ENCODE results near the gene KATNB1.
"Not testable (repeated sequence)": the region's sequence is repeated elsewhere in the genome, so short reads cannot be mapped to it uniquely, and the experiment has no call there.

KATNB1 gene

DNA sequence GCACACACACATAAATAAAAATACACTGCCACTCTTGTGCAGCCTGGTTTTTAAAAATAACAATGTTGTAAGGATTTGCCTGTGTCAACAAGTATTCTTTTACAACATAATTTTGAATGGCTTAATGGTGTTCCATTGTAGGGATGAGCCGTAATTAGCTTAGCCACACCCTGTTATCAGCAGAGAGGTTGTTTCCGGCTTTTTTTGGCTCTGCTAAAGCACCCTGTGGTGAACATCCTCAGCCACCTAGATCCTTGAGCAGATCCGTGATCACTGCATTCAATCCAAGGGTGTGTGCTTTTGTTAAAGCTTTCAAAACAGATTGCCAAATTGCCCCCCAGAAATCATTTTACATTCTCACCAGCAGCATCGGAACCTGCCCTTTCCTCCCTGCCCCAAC lies 7.0 kb downstream of the KATNB1 start:
- no peak overlapping the region for H3K4me3 ChIP-seq (ENCODE audit: low read depth, low read length)

DNA sequence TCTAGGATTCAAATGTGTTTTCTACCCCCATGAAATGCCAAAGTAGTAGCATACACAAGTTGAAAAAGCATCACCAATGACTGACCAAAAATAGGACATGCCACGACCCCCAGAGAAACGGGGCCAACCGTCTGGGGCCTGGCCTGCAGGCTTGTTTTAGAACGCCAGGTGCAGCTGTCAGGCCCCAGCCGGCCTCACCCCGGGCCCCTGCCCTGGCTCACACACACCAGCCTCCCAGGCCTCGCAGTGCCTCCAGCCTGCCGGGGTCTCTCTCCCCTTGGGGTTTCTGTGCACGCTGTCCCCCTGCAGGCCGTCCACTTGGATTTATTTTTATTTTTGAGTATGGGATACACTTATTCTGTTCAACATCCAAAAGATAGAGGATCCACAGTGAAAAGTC lies 7.9 kb downstream of the KATNB1 start:
- H3K4me3 ChIP-seq (ENCODE audit: low read depth, low read length) = no peak overlapping the region

DNA sequence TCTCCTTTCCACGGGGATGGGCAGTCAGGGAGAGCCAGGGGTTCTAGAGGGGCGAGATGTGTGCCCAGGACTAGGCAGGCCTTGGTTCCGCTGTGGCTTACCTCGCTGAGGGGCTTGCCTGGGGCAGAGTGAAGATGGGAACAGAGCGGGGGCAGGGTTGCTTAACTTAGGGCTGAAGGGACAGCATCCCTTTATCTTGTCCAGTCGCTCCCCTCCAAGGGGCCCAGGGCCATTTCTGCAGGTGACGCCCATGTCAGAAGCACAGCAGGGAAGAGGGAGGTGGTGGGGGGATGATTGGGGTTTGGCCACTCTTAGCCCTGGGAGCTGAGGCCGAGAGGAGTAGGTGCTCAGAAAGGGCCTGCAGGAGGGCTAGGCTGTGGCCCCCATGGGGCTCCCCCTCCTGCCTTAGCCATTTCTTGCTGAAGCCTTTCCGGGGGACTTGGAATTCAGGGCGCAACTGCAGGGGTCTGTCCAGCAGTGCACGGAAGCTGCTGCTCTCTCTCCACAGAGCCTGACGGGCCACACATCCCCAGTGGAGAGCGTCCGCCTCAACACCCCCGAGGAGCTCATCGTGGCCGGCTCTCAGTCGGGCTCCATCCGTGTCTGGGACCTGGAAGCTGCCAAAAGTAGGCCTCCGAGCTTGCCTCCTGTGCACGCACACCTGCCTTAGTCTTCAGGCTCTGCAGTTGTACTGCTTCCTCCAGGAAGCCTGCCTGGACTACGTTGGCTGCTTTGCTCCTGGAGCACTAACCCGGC lies 8.5 kb downstream of the KATNB1 start:
- H3K4me3 ChIP-seq (ENCODE audit: low read depth, low read length) = no peak overlapping the region

DNA sequence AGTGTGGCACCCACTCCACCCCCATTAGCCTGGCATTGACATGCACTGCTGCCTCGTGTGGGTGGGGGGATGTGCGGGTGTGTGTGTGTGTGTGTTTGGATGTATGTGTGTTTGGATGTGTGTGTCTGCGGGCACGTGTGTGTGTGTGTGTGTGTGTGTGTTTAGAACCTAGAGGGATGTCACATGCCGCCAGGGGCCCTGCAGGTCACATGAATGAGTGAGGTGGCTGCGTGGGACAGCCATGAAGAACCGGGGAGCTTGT lies 9.0 kb downstream of the KATNB1 start:
- no peak overlapping the region for H3K4me3 ChIP-seq (ENCODE audit: low read depth, low read length)

DNA sequence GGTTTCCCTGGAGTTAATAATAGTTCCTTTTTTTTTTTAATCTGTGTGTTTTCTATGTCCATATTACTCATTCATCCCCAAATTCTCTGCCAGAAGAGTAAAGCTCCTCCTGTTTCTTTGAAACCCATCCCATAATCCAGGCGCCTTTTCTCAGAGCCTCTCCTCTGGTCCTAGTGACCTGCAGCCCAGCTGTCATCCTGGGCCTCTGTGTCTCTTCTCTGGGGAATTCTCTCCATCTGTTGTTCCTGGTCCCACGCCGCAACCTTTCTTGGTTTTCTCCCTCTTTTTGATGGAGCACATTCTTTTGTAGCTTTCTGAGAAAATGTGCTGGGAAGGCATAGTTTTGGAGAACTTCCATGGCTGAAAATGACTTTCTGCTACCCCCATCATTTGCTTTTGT lies 10.2 kb downstream of the KATNB1 start:
- H3K4me3 ChIP-seq (ENCODE audit: low read depth, low read length) = no peak overlapping the region

DNA sequence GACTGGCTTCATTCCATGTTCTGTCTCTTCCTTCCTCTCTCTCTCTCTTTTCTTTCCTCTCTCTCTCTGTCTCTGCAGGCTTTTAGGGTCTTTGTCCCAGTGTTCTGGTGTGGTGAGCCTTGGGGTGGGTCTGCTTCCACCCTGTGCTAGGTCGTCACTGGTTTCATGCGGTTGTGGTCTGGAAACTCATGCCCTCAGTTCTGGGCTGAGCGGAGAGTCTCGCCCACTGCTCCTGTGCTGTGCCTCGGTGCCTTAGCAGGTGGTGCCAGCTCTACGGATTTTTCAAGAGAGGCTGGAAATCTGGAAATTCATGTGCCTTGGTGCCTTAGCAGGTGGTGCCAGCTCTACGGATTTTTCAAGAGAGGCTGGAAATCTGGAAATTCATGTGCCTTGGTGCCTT lies 10.7 kb downstream of the KATNB1 start:
- not testable (repeated sequence) for H3K4me3 ChIP-seq (ENCODE audit: low read depth, low read length)

DNA sequence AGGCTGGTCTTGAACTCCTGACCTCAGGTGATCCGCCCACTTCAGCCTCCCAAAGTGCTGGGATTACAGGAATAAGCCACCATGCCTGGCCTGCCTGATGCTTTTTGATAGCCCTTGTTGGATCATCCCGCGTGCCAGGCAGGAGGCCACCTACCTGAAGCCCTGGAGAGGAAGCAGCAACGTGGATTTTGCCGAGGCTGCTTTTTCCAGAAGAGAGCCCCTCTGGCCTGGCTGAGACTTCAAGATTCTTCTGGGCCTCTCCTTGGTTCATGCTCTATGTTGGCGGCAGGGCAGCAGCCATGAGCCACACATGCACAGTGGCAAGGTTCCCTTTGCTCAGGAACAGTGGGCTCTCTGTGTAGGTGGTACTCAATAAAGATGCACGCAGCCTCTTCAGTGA lies 11.5 kb downstream of the KATNB1 start:
- H3K4me3 ChIP-seq (ENCODE audit: low read depth, low read length) = no peak overlapping the region

DNA sequence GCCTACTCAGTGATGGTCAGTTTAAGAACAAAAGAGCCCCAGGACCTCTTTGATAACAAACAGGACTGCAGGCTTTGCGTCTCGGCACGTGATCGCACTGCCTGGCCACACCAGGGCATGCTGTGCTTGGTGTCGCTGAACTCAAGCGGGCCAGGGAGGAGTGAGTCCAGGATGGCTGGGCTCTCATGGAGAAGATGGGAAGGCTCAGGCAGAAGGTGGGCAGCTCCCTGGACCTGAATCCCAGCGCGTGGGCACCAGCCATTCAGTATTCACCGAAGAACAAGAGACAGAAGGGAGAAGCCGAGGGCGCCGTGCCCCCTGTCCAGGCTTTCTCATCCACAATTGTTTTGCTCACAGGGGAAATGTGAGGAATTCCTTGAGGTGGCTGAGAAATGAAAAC lies 11.9 kb downstream of the KATNB1 start:
- H3K4me3 ChIP-seq (ENCODE audit: low read depth, low read length) = no peak overlapping the region

DNA sequence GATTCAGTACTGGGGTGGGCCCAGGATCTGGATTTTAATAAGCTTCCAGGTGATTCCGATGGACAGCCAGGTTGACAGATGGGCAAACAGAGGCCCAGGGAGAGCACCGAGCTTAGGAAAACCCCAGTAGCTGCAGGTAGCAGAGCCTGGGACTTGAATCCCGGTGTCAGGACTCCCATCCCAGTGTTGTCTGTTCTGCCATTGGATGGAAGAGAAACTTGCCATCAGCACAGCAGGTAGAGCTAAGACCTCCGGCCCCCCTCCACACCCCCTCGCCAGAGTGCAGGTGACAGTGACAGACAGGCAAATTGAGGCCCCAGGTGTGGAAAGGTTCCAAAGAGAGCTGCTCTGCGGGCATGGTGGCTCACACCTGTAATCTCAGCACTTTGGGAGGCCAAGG lies 12.4 kb downstream of the KATNB1 start:
- no peak overlapping the region for H3K4me3 ChIP-seq (ENCODE audit: low read depth, low read length)

DNA sequence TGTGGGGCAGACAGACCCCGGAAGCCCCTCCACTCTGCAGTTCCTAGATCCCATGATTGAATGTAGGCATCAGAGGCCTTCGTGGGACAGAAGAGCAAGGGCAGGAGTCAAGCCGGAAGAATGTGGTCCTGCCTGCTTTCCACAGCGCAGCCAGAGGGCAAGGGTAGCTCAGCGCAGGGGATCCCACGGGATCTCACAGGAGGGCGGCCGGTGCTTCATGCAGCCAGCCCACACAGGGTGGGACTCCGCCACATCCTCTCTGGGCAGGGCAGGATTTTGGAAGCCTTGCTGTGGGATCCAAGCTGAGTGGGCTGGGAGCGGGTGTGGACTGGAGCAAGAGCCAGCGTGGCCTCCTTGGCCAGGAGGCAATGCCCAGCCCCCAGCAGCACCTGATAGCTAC lies 13.0 kb downstream of the KATNB1 start:
- H3K4me3 ChIP-seq (ENCODE audit: low read depth, low read length) = no peak overlapping the region

DNA sequence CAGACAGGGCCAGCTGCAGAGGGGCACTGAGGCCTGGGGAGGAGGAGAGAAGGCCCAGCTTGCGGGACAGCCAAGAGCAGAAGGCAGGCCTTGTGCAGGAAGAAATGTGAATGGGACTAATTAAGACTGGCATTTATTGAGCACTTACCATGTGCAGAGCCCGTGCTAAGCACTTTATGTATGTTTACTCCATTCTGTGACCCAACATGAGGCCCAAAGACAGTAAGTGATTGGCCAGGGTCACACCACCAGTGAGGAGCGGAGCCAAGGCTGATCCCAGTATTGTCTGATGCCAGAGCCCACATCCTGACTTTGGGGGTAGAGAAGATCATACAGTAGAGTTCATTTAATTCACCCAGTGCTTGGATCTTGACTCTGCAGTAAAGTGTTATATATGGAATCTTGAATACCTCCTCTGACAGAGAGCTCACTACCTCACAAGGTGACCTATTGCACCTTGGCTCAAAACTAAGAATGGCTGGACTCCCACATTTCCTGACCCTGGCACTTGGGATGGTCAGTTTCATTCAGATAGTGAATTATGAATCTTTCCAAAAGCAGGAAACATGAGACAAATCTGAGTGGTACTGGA lies 13.6 kb downstream of the KATNB1 start:
- no peak overlapping the region for H3K4me3 ChIP-seq (ENCODE audit: low read depth, low read length)

DNA sequence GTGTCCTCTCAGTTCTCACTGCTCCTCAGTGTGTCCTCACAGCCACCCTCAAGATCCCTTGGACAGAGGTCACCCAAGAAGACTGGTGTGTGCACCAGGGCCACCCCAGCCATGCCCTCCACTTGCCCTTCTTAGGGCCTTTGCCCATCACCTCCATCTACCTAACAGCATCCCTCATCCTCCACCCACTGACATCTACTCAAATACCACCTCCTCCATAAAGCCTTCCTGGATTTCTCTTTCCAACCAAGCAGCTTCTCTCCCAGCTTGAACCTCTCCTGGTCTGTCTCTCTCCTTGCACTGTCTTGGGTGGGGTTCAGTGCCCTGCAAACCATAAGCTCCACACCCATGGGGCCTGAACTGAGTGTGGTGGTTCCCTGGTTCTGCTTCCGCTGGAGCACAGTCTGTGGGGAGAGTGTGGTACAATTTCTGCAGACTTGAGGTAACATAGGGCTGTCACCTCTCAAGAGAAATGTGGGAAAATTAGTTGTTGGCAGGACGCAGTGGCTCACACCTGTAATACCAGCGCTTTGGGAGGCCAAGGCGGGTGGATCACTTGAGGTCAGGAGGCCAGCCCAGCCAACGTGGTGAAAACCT lies 14.4 kb downstream of the KATNB1 start:
- no peak overlapping the region for H3K4me3 ChIP-seq (ENCODE audit: low read depth, low read length)

DNA sequence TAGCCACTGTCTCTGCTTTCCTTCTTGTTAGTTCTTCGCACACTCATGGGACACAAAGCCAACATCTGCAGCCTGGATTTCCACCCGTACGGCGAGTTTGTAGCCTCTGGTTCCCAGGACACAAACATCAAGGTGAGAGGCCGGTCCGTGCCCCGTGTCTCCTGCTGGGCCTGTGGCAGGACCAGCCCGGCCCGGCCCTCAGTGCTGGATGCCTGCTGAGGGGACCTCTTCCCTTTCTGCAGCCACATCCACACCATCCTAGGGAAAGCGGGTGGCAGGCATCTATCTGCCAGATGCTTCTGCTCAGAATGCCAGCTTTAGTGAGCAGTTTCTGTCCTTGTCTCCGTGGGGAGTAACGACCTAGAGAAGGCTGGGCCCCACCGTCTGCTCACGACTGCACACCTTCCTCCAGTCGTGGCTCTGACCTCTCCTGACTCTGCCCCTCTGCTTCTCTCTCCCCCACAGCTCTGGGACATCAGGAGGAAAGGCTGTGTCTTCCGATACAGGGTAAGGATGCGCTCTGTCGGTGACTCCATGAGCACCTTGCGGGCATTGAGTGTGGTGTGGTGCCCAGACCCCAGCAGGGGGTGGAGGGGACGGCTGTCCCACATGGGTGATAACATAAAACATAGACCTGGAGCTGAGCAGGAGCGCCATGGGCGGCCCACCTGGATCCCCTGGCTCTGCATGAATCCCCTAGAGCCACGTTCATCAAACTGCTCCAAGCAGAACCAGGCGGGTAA lies 15.4 kb downstream of the KATNB1 start:
- no peak overlapping the region for H3K4me3 ChIP-seq (ENCODE audit: low read depth, low read length)

DNA sequence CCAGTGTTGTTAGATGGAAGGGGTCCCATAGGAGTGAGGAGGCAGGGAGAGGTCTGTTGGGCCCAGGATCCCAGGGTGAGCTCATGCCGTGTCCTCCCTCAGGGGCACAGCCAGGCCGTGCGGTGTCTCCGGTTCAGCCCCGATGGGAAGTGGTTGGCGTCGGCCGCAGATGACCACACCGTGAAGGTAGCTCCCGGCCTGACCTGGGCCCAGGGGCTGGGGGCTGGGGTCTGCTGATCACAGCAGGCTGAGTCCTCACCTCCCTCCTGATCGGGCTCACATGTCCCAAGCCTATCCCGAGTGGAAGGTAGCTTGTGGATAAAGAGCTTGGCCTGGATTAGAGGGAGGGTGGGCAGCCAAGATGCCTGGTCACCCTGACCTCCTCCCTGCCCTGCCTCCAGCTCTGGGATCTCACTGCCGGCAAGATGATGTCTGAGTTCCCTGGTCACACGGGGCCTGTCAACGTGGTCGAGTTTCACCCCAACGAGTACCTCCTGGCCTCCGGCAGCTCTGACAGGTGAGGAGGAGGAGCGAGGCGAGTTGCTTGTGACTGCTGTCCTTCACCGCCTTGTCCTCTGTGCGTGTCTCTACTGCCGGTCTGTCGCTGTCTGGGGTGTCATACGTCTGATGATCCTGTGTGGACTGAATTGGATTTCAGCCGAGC lies 16.1 kb downstream of the KATNB1 start:
- no peak overlapping the region for H3K4me3 ChIP-seq (ENCODE audit: low read depth, low read length)

DNA sequence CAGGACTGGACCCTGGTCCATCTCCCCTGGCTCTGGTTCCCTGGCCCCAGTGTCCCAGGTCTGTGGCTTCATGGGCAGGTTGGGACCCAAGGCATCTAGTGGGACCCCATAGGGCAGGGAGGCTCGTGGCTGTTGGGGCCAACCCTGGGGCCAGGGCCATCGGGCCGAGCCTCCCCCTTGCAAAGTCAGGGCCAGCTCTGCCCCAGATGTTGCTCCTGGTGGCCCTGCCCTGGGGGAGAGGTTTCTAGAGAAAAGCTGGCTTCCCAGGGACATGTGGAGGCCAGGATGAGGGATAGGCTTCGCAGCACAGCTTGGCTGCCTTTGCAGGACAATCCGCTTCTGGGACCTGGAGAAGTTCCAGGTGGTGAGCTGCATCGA lies 16.6 kb downstream of the KATNB1 start:
- H3K4me3 ChIP-seq (ENCODE audit: low read depth, low read length) = no peak overlapping the region

DNA sequence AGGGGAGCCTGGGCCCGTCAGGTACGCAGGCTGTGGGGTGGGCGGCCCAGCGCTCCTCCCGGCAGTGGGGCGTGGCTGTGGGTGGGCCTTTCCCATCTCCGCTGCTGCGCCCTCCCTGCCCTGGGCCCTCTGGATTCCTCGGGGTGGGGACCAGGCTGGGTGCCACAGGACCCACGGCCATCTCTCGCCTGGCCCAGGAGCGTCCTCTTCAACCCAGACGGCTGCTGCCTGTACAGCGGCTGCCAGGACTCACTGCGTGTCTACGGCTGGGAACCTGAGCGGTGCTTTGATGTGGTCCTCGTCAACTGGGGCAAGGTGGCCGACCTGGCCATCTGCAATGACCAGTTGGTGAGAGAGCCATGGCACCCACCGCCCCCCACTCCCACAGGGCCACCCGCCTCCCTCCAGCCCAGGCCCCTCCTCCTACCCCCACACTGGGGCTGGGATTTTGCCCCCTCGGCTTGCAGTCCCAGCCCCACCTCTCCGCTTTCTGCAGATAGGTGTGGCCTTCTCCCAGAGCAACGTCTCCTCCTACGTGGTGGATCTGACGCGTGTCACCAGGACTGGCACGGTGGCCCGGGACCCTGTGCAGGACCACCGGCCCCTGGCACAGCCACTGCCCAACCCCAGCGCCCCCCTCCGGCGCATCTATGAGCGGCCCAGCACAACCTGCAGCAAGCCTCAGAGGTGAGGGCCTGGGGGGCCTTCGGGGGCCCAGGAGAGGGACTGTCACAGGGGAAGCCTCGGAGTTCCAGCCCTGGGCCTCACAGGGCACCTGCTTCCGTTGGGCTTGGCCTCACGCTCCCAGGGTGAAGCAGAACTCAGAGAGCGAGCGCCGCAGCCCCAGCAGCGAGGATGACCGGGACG lies 17.2 kb downstream of the KATNB1 start:
- no peak overlapping the region for H3K4me3 ChIP-seq (ENCODE audit: low read depth, low read length)

DNA sequence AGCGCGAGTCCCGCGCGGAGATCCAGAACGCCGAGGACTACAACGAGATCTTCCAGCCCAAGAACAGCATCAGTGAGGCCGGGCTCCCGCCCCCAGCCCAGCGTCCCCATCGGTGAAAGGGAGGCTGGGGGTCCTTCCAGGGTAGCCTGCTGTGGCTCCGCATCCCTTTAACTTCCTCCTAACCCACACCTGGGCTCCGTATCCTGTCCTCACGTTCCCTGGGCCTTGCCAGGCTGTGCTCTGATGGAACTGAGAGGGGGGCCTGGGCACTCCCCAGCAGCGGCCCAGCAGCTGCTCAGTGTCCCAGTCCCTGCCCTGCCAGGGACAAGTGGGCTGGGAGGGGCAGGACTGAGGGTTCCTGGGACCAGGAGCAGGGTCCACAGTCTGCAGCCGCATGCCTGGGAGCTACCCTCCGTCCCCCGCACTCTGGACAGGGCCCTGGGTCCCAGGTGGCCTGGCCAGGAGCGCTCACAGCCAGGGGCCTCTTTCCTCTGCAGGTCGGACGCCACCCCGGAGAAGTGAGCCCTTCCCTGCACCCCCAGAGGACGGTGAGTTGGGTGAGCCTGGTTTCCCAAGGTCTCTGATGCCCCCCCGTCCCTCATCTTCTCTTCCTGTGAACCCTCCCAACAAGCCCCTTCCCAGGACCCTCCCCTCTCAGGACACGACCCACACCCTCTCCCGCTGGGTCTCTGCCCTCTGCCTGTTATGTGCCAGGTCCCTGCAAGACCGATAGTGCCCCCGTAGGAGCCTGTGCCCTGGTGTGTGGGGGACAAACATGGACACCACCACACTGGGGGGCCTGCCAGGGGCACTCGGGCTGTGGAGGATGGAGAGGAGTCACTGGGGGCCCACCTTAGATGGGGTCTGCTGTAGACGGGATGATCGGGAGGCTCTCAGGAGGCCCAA lies 18.1 kb downstream of the KATNB1 start:
- H3K4me3 ChIP-seq (ENCODE audit: low read depth, low read length) = no peak overlapping the region

DNA sequence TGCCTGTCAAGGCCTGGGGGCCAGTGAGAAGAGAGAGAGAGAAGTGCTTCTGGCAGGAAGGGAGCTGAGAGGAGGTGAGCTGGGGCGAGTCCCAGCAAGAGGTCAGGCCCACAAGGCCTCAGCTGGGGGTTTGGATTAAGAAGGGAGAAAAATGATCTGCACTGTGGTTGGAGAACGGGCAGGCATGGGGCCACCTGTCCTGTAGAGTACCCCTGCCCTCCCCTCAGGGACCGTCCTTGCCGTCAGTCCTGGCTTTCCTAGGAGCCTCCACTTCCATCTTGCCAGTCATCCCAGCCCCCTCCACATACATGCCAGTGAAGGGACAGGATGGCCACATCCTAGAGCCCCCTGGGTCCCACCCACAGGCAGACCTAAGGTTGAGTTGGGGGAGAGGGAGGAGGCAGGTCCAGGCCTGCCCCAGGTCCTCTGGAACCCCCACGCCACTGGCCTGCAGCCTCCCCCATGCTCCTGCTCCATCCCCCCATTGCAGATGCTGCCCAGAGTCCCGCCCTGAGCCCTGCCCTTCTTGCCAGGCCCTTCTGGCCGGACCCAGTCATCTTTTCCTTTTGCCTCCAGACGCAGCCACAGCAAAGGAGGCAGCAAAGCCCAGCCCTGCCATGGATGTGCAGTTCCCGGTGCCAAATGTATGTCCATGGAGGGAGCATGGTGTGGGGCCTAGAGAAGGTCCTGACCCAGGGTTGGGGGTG lies 18.9 kb downstream of the KATNB1 start:
- no peak overlapping the region for H3K4me3 ChIP-seq (ENCODE audit: low read depth, low read length)

DNA sequence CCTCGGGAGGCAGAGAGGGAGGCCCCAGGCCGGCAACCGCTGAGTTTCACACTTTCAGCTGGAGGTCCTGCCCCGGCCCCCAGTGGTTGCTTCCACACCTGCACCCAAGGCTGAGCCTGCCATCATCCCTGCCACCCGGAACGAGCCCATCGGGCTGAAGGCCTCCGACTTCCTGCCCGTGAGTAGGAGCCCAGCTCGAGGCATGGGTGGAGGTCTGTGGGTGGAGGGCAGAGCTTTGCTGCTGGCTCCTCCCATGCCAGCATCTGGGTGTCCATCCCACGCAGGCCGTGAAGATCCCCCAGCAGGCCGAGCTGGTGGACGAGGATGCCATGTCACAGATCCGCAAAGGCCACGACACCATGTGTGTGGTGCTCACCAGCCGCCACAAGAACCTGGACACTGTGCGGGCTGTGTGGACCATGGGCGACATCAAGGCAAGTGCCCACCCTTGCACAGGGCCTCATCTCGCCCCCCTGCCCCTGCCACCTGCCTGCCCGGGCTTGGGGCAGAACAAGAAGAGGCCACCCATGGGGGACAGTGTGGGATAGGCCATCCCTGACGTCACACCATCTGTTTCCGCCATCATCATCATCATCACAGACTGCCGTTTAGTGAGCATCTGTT lies 19.6 kb downstream of the KATNB1 start:
- H3K4me3 ChIP-seq (ENCODE audit: low read depth, low read length) = no peak overlapping the region
